GM10847 (cell line): Measurements from ENCODE around the gene SFR1.

ENCODE experiments used
- POLR2A ChIP-seq: IDR thresholded peaks from 2 replicates; pipeline ENCODE4 v1.6.1; 2011; ENCODE audit not compliant: insufficient read length; ENCODE audit errors: extremely low read depth

SFR1 gene, protein sequence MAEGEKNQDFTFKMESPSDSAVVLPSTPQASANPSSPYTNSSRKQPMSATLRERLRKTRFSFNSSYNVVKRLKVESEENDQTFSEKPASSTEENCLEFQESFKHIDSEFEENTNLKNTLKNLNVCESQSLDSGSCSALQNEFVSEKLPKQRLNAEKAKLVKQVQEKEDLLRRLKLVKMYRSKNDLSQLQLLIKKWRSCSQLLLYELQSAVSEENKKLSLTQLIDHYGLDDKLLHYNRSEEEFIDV

DNA sequence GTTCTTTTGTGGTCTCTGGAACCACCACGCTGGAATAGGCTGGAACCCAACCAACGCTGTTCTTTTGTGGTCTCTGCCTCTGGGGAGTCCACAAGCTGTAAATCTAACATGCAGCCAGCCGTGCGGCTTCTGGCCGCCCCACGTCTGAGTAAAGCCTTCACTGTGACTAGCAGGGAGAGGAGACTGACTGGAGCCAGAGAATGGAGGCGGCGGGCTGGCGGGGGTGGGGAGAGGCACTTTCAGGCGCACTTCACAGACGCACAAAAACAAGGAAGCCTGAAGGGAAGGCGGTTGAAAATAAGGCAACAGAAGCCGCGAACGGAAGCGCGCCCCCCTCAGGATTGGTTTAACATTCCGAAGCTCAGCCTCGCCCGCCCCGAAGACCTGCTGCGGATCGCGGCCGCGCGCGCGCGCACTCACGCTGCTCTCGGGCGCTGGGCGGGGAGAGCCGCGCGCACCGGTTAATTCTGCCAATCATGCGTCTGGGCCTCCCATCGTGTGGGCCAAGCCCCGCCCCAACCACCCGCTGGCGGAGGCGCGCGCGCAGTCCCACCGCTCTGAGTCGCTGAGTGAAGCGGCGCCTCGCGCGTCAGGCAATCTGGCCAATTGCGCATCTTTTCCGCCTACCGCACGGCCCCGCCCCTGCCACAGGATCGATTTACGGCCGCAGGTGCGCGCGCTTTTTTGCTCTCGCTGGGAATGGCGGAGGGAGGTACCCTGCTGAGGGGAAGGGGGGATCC, at the start of gene SFR1:
Gene SFR1 (plus strand): TSS at position 687 of the 740 bp plus-strand sequence. CDS start 13 bp downstream, at position 700.
- TF ChIP-seq POLR2A, result peak; percentile 88

DNA sequence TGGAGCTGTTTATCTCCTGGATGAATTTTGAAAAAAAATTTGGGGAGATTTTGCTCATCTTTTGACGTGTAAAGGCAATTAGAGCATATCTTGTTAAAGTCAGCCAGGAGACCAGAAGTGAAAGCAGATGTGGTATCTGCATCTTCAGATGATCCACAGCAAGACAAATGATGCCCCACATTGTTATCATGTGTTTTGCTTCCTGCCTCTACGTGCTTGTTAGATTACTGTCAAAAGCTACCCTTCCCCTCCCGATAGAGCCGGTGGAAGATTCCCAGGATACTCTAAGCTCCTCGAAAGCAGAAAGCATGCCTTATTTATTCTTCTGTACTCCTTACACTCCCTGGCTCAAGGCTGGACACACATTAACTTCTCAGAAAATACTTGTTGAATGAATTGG, 49.2 kb upstream of the SFR1 start:
- no peak for TF ChIP-seq POLR2A

DNA sequence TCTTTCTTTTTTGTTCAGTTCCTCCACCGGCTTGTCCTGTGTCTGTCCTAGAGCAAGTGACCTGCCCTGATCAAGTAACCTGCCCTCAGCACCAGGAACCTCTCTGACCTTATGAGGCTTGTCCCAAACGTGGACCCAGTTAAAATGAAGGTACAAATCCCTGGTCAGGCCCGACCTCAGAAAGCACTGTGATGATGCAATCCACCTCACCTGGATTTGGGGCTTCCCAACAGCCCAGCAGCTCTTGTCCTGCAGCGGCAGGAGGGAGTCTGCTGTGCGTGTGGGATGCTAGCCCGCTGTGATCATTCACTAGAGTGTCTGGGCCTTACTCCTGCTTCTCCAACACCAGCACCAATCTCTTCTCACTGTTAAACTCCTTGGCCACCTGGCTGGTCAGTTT, 47.5 kb upstream of the SFR1 start:
- no peak for TF ChIP-seq POLR2A

DNA sequence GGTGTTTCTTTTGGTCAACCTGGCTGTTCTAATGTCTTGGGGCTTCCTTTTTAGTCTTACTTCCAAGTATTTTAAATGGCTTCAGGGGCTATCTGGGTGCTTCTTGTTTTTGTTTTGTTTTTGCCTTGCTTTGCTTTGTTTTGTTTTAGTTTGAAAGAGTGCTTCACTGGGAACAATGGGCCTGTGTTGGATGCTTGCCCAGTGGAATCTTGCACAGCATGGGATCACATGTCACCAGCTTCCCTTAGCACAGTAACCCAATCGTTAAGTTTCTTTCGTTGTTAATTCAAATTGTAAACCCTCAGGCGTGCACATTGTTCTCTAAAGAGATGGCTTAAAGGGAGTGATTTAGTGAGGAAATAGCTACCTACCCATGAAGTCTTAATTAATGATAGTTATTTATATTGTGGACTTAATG, 45.2 kb upstream of the SFR1 start:
- TF ChIP-seq POLR2A, result no peak

DNA sequence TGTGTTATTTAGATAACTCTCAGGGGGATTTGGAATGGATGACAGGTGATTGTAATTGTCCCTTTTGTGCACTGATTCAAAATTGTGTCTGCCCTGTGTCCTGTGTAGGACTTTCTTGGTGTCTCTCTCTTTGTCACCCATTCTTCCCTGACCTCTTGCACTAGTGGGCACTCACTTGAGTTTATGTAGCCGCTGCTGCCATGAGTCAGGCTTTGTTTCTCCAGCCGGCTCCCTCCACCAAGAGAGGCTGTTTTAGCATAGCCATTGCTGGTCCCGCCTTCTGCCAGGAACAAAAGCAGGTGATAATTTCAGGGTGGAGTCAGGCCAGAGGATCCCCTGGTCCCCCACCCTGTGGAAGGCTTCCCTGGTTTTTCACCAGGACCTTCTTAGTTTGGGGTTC, 44.7 kb upstream of the SFR1 start:
- no peak for TF ChIP-seq POLR2A

DNA sequence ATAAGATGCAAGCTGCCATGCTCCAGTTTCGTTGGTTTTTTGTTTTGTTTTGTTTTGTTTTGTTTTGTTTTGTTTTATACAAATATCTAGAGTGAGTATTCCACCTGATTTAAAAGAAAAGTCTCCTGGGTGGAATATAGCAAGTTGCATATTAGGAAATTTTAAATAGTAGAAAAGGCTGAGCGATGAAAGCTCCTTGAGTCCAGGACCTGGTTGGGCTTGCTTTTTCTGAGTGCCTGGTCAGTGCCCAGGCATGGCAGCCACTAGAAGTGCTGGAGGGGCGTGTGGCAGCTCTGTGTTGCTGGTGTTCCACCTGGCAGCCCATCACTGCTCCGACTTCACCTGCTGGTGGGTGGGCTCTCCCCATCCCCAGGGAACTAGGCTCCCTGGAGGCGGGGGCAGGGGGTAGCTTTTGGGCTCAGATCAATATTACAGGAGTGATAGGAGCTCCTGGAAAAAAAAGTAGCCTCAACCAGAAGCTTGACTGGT, 44.3 kb upstream of the SFR1 start:
- no peak for TF ChIP-seq POLR2A

DNA sequence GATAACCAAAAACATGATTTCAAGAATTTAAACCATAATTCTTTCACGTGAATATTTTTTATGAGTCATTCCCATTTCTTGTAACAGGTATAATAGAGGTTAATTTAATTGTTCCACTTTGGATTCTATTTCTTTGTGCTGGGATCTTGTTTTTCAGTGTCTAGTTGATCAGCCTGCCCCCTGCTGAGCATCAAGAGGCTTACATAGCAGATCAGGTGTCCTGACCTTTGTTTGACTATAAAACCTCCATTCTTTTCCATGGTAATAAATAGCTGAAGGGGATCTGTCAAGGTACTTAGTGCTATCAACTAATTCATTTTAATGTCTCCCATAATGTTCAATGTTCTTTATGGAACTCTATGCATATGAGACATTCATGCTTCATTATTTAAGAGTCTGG, 41.2 kb upstream of the SFR1 start:
- TF ChIP-seq POLR2A, result no peak

DNA sequence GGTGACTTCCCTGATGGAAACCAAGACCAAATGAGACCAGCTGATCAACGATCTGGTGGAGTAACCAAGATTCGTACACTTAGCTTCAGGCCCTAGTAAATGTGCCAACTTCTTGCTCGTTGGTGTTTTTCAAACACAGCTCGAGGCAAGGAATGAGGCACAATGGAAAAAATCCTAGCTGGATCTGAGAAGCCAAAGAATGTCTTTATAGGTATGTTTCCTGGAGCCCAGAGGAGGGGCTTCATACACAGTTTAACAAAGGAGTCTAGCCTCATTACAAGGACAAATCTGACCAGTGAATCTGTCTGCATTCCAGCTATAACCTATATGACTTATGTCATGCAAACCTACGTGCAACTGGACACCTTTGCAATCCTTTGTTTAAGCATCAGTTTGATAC, 40.0 kb upstream of the SFR1 start:
- TF ChIP-seq POLR2A, result no peak

DNA sequence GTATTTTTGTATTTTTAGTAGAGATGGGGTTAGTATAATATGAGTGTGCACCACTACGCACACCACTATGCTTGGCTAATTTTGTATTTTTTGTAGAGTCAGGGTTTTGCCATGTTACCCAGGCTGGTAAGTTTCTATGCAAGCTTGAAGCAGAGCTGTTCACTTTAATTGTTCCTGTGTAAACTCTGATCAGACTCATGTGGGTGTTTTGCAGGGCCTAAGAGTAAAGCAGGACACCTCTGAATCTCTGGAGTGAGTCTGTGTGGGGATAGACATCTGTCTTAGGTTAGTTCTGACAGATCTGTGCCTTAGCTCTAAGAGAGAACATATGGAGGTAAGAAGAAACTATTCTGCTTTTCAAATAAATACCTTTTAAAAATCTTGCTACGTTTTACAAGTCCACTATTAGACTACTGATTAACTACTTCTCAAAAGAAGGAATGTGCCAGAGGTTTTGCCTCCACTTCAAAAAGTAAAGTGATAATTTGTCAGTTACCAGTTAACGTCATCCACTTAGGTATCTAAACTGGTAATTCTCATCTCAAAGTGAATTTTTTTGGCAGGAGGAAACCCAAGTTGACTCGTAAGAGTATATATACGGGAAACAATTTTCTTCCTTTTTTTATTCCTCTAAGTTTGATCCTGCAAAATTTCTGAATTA, 37.4 kb upstream of the SFR1 start:
- TF ChIP-seq POLR2A, result no peak

DNA sequence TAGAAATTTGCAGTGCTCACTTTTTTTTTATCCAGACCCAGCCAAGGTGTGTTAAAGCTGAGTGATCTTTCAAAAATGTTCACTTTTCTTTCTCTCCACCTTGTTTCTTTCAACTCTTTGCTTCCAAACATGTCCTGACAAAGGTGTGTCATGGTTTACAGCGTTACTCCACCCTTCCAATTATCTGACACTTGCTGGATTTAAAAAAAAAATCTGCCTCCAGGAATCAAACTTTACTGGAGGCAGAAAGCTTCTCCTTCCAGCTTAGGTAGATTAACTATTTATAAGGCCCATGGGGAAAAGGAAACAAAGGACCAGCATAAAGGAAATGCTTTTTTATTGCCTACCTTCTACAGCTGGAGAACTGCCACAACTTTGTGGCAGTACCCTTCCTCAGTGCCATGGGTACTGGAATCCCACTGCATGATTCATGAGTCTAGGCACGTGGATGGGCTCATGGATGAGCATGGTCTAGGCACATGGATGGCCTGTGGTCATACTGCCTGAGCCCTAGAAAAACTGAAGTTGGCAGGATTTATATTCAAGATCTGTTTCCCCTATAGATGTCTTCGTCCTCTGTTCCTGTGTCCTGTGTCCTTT, 36.1 kb upstream of the SFR1 start, which contains the start of gene COL17A1:
Gene COL17A1 (minus strand): TSS at position 80 of the 600 bp plus-strand sequence. CDS start 5,207 bp downstream, outside the sequence.
- TF ChIP-seq POLR2A, result no peak

DNA sequence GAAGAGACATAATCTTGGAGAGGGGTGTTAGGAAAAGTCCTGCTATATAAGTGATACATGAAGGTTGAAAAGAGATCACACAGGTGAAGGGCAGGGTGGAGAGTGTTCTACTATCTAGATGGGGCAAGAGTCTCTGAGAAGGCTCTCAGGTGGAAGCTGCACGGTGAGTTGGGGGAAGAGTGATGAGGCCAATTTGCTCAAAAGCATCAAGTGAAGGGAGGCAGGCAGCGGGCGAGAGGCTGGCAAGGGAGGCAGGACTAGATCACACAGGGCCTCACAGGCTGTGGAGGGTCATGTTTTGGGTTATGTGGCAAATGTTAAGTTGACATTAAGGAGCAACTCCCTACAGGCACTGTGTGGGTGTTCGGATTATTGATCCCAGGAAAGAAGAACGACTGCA, 33.7 kb upstream of the SFR1 start:
- no peak for TF ChIP-seq POLR2A

DNA sequence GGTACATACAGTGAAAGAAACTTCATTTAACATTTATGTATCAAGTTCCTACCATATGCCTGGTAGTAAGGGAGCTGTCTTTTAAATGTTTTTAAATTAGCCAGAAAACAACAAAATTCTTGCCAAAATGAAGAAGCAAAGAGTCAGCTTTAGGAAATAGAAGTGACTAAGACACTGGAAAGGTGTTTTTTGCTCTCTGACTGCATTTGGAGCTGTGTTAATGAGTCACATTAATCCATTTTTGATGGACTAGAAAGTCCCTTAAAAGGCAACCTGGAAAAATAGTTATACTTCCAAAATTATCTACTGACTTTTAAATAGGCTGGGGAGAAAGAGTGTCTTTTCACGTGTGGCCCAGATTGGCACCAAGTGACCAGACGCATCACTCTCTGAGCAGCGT, 32.4 kb upstream of the SFR1 start:
- no peak for TF ChIP-seq POLR2A

DNA sequence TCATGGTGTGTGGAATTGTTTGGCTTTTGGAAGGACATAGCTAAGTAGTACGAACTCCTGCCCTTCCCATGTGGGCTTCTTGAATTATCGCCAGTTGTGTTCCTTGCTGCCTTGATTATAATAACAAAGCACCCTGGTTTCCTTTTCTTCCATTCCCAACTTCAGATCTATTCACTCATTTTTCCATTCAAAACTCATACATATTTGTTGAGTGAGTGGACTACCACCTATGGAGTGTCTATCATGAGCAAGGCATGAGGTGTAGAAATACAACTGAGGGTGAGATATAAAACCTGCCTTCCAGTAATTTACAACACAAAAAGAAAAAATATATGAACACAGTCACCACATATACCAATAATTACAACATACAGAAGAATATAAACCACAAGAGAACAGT, 31.4 kb upstream of the SFR1 start:
- TF ChIP-seq POLR2A, result no peak

DNA sequence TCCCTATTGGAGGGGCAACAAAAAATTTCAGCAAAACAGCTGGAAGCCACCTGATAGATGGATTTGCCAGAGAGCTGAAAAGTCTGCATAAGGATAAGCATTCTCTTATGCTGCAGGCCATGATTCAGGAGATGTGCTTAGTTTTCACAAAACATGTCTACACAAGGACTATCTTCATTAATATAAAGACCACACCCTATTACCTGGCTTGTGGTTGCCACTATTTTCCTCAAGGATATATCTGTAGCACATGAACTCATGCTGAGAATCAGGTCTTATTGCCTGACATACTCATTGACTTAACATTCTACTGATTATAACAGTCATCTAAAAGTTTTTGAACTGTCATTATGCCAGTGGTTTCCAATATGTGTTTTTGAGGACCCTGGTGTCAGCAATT, 29.2 kb upstream of the SFR1 start:
- TF ChIP-seq POLR2A, result no peak

DNA sequence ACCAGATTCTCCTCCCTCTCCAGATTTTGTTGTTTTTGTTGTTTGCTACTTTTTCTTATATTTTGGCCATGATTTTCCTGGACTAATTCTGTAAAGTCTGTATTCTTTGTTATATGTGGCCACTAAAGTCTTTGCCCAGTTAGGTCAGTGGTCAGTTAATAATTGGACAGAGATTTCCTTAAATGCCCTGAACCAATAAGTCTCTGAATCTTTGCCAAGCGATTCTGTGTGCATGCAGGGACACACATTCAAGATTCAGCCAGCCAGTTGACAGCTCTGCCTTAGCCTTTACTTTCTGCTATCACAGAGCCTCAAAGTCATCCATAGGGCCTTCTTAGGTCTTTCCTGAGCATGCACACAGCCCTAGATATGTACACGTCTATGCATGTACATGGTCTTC, 25.3 kb upstream of the SFR1 start:
- TF ChIP-seq POLR2A, result no peak
